Measurements from ENCODE around the gene RNF26.

The RNF26 gene

DNA sequence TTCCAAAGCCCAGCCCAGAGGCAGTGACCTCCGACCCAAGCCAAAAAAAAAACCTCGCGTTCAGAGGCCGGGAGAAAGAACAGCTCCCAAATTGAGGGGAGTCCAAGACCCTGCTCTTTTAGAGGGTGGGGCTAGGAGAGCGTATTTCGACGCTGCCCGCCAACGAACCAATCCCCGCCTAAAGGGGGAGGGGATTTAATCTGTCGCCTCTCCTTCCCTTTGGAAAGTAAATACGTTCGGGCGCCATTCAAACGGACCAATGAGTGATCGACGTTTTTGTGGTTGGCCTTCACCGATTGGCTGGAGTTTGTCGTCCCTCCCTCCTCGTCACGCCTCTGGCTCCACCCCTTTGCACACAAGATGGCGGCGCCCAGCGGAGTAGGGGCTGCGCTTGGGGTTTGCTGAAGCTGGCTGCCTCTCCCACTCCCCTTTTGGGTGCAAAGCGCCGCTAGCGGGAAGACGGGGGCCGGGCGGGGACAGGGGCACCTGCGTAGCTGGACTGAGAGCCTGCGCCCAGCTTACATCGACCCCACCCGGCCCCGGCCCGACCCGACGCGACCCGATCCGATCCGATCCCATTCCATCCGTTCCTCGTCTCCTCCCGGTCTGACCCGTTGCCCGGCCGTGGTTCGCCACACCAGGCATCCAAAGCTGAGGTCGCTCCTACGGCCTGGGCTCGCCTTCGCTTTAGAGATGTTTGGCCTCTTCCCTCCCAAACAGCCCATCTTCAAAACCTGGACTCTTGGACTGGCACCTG, at the start of gene RNF26:
RNF26 (plus strand) TSS at position 354 of the 757 bp plus-strand sequence. CDS start 596 bp downstream, outside the sequence.
- peak; percentile 98 for DNase-seq (ENCODE audit: low spot score)

DNA sequence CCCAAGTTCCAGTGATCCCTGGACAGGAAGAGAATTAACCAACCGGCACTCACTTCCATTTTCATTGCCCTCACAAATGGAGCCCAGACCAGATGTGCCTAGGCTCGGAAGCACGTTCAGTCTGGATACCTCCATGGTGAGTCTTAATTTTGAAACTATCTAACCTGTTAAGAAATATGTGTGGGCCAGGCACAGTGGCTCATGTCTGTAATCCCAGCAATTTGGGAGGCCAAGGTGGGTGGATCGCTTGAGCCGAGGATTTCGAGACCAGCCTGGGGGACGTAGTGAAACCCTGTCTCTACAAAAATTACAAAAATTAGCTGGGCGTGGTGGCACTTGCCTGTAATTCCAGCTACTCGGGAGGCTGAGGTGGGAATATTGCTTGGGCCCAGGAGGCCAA, 48.9 kb upstream of the RNF26 start:
- no peak for DNase-seq (ENCODE audit: low spot score)

DNA sequence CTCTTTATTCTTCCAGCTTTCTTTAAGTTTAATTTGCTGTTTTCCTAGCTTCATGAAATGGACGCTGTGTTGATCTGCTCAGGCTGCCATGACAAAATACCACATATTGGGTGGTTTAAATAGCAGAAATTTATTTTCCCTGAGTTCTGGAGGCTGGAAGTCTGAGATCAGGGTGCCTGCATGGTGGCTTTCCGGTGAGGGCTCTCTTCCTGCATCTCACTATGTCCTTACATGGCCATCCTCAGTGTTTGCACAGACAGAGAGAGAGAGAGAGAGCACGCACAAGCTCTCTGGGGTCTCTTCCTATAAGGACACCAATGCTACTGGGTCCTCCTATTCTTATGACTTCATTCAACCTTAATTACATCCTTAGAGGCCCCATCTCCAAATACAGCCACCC, 46.1 kb upstream of the RNF26 start:
- DNase-seq (ENCODE audit: low spot score) = no peak

DNA sequence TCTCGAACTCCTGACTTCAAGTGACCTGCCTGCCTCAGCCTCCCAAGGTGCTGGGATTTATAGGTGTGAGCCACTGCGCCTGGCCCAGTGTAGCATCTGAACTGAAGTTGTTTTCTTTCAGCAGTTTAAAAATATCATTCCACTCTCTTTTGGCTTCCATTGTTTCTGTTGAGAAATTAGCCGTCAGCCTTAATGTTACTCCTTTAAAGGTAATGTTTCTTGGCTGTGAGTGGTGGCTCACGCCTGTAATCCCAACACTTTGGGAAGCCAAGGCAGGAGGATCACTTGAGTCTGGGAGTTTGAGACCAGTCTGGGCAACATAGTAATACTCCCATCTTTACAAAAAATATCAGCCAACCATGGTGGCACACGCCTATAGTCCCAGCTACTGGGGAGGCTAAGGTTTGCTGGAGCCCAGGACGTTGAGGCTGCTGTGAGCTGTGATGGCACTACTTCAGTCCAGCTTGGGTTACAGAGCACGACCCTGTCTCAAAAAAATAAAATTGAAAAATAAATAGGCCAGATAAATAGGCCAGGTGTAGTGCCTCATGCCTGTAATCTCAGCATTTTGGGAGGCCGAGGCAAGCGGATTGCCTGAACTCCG, 43.3 kb upstream of the RNF26 start:
- DNase-seq (ENCODE audit: low spot score) = no peak

DNA sequence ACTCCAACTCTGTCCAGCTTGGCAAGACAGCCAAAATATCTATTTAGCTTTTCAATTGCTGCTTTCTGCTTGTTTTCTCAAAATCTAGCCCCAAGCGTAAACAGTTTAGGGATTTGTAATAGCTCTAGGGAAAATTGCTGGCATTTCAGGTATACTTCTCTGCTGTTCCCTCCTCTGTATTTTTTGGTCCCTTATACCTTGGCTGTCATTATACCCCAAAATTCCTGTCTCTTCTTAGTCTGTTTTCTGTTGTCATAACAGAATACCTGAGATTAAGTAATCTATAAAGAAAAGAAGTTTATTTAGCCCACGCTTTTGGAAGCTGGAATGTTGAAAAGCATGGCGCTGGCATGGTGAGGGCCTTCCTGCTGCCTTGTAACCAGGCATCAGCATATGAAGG, 40.9 kb upstream of the RNF26 start:
- DNase-seq (ENCODE audit: low spot score) = no peak

DNA sequence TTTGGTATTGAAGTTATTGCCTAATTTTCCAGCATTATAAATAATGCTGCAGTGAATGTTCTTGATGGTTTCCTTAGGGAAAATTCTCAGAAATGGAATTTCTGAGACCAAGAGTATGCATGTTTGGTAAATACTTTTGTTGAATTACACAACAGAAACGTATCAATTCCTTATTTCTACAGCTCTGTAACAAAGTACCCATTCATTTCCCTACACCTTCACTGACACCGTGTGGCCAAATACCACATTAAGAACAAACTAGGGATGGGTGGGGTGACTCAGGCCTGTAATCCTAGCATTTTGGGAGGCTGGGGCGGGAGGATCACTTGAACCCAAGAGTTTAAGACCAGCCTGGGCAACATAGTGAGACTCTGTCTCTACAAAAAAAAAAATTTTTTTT, 39.1 kb upstream of the RNF26 start:
- DNase-seq (ENCODE audit: low spot score) = no peak

DNA sequence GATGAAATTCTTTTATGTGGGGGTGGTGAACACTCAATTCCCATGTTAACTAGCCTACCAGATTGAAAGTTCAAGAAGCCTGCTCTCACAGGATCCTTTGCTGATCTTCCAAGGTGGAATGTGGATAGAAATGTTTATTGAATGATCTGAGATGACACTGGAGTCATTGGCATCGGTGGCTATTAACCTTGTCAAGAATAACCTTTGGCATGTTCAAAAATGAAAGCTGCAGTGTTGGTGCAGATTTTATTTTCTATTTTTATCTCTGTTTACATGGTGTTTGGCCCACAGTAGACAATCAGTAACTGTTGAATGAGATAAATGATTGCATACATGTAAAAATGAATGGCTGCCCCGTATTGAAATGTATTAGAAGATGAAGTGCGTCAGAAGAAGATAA, 36.4 kb upstream of the RNF26 start:
- no peak for DNase-seq (ENCODE audit: low spot score)

DNA sequence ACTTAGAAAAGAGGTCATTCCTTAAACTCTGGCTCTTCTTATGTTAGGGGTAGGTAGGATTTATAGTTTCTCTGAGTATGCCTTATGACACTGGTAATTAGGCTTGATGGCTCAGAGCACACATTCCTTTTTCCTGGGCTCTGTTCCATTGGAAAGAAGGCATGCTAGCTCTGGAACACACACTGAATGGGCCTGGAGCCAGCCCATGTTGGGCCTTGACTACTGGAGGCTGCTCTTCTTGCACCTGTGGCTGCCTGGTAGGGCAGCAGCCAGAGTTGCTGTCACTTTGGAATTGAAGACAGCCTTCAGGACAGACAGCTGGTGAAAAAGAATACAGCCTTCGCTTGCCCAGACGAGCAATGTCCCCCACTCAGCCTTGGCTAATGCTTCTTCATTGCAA, 35.6 kb upstream of the RNF26 start:
- no peak for DNase-seq (ENCODE audit: low spot score)

DNA sequence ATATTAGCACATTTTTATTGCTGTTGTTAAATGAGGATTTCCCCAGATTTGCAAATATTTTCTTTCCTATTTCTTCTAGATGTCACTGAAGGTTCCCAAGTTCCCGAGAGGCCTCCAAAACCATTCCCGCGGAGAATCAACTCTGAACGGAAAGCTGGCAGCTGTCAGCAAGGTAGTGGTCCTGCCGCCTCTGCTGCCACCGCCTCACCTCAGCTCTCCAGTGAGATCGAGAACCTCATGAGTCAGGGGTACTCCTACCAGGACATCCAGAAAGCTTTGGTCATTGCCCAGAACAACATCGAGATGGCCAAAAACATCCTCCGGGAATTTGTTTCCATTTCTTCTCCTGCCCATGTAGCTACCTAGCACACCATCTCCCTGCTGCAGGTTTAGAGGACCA, 34.9 kb upstream of the RNF26 start:
- no peak for DNase-seq (ENCODE audit: low spot score)

DNA sequence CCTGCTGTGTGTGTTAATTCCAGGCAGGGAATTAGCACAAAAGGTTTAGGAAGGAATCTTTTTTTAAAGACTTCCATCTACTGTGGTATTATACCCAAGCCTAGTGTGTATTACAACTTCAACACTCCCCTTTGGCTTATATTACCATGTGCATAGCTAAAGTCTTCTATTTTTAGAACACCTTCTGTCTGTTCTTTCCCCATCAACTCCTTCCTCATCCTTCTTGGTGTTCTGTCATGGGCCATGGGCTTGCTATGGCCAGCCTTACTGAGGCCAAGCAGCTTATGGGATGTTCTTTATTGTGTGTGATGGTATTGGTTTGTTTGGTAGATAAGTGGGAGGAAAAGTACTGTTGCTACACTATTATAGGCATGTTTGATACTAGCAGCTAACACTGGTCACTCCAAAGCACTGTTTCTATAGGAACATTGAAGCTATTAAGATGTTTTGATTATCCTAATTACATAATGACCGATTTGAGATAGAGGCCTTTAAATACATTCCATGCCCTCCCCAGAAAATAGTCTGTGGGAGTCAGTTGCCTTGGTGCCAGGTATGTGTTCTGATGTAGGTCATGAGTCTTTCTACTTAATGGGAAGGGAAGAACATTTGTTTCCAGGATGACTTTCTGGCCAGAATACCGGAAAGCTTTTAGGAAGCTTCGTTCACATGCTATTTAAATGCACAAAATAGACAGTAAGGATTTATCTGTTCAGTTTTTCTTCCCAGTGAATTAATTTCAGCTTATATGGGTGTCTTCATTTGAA, 33.9 kb upstream of the RNF26 start:
- DNase-seq (ENCODE audit: low spot score) = no peak

DNA sequence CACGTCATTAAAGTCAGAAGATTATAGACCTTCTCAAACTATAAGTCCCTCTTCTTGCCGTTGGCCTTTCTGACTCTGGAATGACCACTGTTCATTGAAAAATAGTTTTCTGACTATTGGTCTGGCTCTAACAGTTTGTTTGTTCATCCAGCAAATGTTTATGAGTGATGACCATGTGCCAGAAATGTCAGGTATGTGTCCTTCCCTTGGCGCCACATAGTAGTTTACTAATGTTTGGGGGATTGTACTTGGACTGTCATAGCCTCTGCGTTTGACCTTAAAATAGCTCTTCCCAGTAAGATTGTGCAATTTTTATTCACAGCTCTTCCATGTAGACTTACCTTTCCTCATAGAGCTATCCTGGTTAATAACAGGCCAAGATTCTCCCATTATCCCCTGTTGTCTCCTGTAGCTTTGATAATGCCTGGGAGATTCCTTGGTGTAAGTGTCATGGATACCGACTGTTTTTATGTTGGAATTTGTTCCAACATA, 31.1 kb upstream of the RNF26 start:
- DNase-seq (ENCODE audit: low spot score) = no peak

DNA sequence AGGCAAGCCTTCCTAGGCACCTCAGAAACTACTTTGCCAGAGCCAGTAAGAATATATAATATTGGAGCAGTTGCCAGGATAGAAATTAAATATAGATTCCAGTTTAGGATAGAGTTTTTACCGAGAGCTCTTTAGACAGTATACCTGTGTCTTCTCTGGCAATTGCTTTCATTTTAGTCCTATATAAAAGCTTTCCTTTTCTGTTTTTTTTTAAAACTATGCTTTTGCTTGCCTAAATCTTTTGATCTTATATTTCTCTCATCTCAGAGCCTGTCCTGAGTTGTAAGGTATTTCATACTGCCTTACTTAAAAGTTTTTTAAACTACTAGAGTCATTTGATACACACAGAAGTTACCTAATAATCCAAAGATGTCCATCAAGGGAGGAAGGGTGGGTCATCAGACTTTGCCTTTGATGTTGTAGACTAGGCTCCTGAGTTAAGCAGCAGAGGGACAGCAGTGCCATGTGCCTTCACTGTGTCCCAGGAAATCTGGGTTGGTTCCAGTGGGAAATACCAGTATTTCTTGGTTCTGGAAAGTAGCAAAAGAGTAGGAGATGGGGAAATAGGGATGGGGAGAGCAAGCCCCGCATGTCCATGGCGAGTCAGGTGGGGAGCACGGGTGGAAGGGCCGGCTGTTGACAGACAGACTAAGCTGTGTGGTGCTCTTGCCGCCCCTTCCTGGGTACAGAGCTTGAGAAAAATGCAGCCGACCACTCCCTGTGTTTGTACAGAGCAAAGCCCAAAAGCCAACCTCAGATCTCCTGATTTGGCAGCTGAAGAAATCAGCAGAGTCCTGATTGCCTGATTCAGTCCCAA, 28.6 kb upstream of the RNF26 start:
- no peak for DNase-seq (ENCODE audit: low spot score)

DNA sequence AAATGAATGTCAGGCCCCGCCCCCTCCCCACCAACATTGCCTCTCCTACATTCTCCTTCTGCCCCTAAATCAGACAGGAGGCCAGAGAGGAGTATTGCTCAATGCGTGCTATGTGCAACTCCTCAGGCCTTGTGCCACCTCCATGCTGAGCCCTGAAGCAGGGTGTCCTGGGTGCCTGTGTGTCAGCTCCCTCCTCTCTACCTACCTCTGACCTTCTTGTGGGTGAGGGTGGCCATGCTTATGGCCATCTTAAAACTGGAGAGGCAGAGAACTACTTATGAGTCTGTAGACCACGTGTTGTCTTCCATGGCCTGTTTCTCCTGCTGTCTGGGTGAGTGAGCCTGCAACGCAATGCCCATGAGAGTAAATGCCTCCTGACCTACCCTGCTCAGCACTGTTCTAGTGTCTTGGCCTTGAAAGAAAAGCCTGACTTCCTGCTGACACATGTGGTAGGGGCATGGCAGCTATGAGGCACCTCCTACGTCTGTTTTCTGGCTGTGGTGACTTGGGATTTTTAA, 27.9 kb upstream of the RNF26 start:
- DNase-seq (ENCODE audit: low spot score) = peak; percentile 33

DNA sequence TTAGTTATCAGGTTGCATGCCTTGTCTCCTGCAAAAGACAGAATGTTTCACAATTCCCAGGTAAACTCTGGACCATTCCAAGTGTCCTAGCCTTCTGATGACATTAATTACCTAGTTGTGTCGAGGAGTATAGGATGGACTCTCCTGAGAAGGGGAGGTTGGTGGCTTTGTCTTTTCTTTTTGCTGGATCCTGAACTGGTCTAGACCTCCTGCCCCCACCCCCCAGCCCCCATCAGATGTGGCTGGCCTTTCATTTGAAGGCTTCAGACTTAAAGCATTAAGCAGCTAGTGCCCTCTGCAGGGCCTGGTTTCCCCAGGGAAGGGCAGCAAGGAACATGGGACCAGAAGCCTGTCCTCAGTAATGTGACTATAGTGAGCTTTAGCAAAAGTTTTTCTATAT, 27.1 kb upstream of the RNF26 start:
- no peak for DNase-seq (ENCODE audit: low spot score)

DNA sequence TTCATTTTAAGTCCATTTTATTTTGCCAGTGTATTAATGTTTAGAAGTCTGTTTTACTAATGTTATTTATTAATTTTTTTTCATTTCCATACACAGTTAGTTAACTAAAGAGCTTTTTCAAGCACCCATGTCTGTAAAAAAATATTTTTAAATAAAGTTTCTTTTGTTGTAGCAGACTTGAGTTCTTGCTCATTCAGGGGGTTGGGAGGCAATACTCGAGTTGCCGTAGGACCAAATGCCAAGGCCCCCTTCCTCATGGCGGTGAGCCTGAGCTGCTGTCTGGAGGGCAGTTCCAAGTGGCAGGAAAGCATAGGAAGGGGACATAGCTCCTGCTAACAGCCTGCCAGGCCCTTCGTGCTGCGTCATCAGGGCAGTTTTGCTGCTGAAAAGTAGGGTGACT, 26.4 kb upstream of the RNF26 start:
- DNase-seq (ENCODE audit: low spot score) = no peak

DNA sequence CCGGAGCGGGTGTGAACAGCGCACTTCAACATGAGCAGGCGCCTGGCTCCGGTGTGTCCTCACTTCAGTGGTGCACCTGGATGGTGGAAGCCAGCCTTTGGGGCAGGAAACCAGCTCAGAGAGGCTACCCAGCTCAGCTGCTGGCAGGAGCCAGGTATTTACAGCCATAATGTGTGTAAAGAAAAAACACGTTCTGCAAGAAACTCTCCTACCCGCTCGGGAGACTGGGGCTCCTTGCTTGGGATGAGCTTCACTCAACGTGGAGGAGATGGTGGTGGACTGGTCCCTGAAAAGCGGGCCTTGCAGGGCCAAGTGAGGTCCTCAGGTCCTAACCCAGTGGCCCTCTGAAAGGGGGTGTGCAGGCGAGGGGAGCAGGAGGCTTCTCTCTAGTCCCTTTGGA, 24.9 kb upstream of the RNF26 start:
- no peak for DNase-seq (ENCODE audit: low spot score)

DNA sequence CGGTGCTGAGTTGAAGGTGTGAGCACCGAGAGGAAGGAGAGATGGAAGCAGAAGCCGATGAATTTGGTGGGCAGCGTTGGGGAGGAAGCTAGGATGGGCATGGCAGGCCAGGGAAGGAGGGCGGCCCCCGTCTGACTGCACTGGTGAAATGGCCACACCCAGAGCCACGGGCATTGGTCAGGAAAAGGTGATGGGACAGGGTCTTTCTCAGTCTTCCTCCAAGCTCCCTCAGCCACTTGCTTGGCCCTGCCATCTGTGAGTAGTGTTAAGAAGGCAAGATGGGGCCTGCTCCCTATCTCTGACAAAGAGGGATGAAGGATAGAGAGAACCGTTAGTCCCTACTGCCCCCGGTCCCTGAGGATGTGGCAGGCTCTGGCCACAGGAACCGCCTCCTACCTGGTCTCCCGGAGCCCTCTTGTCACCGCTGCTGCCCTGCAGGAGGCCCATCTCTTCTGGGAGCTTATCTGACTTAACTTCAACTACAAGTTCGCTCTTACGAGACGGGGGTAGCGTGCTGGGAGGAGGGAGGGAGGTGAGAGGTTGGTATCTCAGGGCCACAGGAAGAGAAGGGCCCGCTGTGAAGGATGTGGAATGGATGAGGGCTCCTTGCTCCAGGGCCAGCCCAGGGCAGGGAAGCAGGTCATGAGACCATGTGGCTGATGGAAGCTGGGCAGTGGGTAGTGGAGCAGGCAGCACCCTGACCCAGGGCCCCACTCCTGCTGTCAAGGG, 24.2 kb upstream of the RNF26 start:
- no peak for DNase-seq (ENCODE audit: low spot score)

DNA sequence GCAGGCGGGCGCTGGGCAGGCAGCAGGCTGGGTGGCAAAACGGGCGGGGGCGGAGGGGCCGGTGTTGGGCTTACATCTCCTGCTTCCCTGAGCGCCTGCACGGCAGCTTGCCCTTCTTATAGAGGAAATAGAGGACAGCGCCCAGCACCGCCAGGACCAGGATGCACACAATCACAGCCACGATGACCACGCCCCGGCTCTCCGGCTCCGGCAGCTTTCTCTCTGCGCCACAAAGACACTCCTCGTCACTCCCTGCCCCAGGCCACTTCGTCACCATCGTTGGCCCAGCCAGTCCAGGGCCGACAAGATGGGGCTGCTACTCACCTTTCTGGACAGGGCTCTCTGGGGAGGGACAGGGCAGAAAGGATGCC, 23.7 kb upstream of the RNF26 start:
- DNase-seq (ENCODE audit: low spot score) = no peak

DNA sequence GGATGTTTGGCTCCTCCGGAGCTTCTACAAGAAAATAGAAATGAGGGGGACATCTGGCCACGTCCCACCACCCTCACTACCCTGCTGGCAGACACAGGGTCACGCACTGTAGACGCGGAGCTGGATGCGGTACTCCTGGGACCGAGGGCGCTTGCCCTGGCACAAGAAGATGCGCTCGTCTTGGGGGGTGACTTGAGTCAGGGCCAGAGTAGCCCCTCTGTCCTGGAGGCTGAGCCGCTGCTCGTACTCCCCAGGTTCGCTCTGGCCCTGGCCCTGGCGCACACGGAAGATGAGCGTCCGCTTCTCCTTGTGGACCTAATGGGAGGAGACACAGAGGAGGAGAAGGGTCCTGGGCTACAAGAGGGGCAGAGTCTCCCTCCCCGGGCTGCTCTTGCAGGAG, 19.6 kb upstream of the RNF26 start:
- DNase-seq (ENCODE audit: low spot score) = no peak

DNA sequence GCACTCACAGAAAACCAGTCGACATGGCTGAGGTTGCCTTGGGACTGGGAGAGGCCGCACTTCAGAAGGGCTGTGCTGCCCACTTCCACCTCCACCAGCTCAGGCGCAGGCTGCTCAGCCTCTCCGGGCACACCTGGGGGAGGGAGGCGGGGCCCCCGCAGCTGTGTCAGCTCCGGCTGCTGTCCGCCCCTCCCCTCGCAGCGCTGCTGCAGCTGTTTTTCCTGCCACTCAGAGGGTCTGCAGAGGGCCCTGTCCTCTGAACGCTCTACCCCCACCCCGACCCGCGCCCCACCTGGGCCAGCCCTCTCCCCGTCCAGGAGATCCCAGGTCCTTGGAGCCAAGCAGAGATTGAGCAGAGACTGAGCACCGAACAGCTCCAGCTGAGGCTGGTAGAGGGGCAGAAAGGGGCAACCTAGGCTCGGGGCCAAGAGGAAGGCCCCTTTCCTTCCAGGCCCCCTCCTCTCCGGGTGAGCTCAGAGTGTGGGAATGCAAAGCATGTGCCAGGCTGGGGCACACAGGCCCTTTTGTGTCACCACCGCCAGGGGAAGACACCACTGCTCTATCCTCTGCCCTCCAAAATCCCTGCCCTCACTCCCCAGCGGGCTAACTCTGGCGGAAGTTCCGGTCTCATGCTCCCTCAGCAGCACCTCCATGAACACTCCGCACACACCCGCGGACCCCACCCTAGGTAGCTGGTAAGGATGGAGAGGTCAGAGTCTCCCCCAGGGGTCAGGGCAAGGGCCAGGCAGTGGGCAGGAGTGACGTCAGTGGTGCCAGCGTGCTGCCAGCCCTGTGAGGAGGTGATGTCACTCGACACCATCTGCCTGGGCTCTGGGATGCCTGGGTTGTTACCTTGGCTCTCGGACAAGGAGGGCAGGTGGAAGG, 19.0 kb upstream of the RNF26 start:
- DNase-seq (ENCODE audit: low spot score) = peak; percentile 35

Measured in activated CD4-positive, alpha-beta T cell treated with anti-CD3 and anti-CD28 coated beads, Interleukin-2, Interleukin-4, amounts not matched to agents 100 ng/mL and 50 ng/mL, durations not matched to agents 16 hours and 8 hours (primary cell).